Muscle layer of duodenum (tissue), 2 donors: Measurements from ENCODE around the gene ZBTB17.
"Not testable (repeated sequence)": the region's sequence is repeated elsewhere in the genome, so short reads cannot be mapped to it uniquely, and the experiment has no call there.

Experiments
- H3K27ac ChIP-seq: one replicate; pipeline ENCODE4 v1.7.0; 2013; ENCODE audit warnings: mild to moderate bottlenecking, low read length
- H3K27me3 ChIP-seq: one replicate; pipeline ENCODE4 v1.7.0; 2013; ENCODE audit warnings: low read depth, mild to moderate bottlenecking, control low read depth, low read length
- H3K36me3 ChIP-seq, 2 donors: one replicate each; pipeline ENCODE4 v1.7.0; 2013; ENCODE audit warnings: low read length in 2 of 2, control low read depth in 1 of 2, mild to moderate bottlenecking in 1 of 2; ENCODE audit not compliant: insufficient read depth in 2 of 2, control insufficient read depth in 1 of 2
- H3K4me1 ChIP-seq, 2 donors: one replicate each; pipeline ENCODE4 v1.7.0; 2013; ENCODE audit warnings: low read length in 2 of 2, mild to moderate bottlenecking in 2 of 2, control low read depth in 1 of 2, moderate library complexity in 1 of 2; ENCODE audit not compliant: insufficient read depth in 2 of 2, control insufficient read depth in 1 of 2
- H3K4me3 ChIP-seq, 2 donors: one replicate each; pipeline ENCODE4 v1.7.0; 2013; ENCODE audit warnings: low read length in 2 of 2, low read depth in 1 of 2, mild to moderate bottlenecking in 1 of 2
- H3K9me3 ChIP-seq, 2 donors: one replicate each; pipeline ENCODE4 v1.7.0; 2013; ENCODE audit warnings: low read length in 2 of 2, control low read depth in 1 of 2, mild to moderate bottlenecking in 1 of 2; ENCODE audit not compliant: control insufficient read depth in 1 of 2
- donor health status: healthy.

ZBTB17 gene

GRCh38 chr1:15896841-15897610 lies 78.9 kb downstream of the ZBTB17 start:
- not testable (repeated sequence) for H3K36me3 ChIP-seq, H3K27me3 ChIP-seq, H3K27ac ChIP-seq, H3K9me3 ChIP-seq, H3K4me3 ChIP-seq
- peaks cover 0 to 27% of the 10 kb centered on the region in 2 donors for H3K4me1 ChIP-seq

- H3K27me3 ChIP-seq: no peaks in the 10 kb centered on the region
- no peaks in the 10 kb centered on the region for H3K36me3 ChIP-seq
- H3K4me1 ChIP-seq: peaks cover 4 to 27% of the 10 kb centered on the region in 2 donors
- H3K9me3 ChIP-seq: no peaks in the 10 kb centered on the region
- H3K4me3 ChIP-seq: no peak overlapping the region
- no peak overlapping the region for H3K27ac ChIP-seq
Observed at GRCh38 chr1:15895233-15895632, 80.7 kb downstream of the ZBTB17 start.

- H3K27ac ChIP-seq, H3K36me3 ChIP-seq, H3K4me3 ChIP-seq, H3K27me3 ChIP-seq, H3K9me3 ChIP-seq: not testable (repeated sequence)
- peaks cover 4 to 27% of the 10 kb centered on the region in 2 donors for H3K4me1 ChIP-seq
Observed at GRCh38 chr1:15892857-15893599, 82.9 kb downstream of the ZBTB17 start.
